ENCODE data around the gene C9orf85.

The C9orf85 gene

GRCh38 chr9:71876829-71877228 lies 34.6 kb upstream of the C9orf85 start:
- no peak overlapping the region for H3K27ac ChIP-seq (replicated peaks)
- no peak overlapping the region for H3K4me3 ChIP-seq (replicated peaks; ENCODE audit: insufficient read depth, low read length)
- DNase-seq (ENCODE audit: low read depth in 1 of 2, low spot score in 1 of 2) = no peak
- no peak for TF ChIP-seq CTCF (IDR thresholded peaks at IDR 0.05; ENCODE audit: insufficient read depth, low read length)
- TF ChIP-seq GABPA (IDR thresholded peaks at IDR 0.05; ENCODE audit: low read depth) = no peak
- TF ChIP-seq POLR2AphosphoS5 (IDR thresholded peaks at IDR 0.05; ENCODE audit: low read depth) = no peak
- no peak for TF ChIP-seq SPI1 (IDR thresholded peaks at IDR 0.05; ENCODE audit: borderline replicate concordance, low read depth)
- TF ChIP-seq REST (IDR thresholded peaks at IDR 0.05; ENCODE audit: insufficient replicate concordance, low read depth) = no peak
- no peaks in the 10 kb centered on the region for H3K27me3 ChIP-seq (ENCODE audit: insufficient read depth, poor library complexity, severe bottlenecking)

GRCh38 chr9:71878327-71879274 lies 32.8 kb upstream of the C9orf85 start:
- Histone ChIP-seq H3K4me3 (replicated peaks; ENCODE audit: insufficient read depth, low read length) (no peak overlapping the region), H3K27me3 (ENCODE audit: insufficient read depth, poor library complexity, severe bottlenecking) (no peaks in the 10 kb centered on the region), H3K27ac (replicated peaks) (no peak overlapping the region)
- no peak for DNase-seq (ENCODE audit: low read depth in 1 of 2, low spot score in 1 of 2)
- TF ChIP-seq POLR2AphosphoS5 (IDR thresholded peaks at IDR 0.05; ENCODE audit: low read depth) = no peak
- no peak for TF ChIP-seq REST (IDR thresholded peaks at IDR 0.05; ENCODE audit: insufficient replicate concordance, low read depth)
- no peak for TF ChIP-seq SPI1 (IDR thresholded peaks at IDR 0.05; ENCODE audit: borderline replicate concordance, low read depth)
- TF ChIP-seq GABPA (IDR thresholded peaks at IDR 0.05; ENCODE audit: low read depth) = no peak
- no peak for TF ChIP-seq CTCF (IDR thresholded peaks at IDR 0.05; ENCODE audit: insufficient read depth, low read length)

GRCh38 chr9:71879644-71880174 lies 31.7 kb upstream of the C9orf85 start:
- DNase-seq (ENCODE audit: low read depth in 1 of 2, low spot score in 1 of 2) = no peak
- Histone ChIP-seq H3K27me3 (ENCODE audit: insufficient read depth, poor library complexity, severe bottlenecking) (no peaks in the 10 kb centered on the region), H3K4me3 (replicated peaks; ENCODE audit: insufficient read depth, low read length) (no peak overlapping the region), H3K27ac (replicated peaks) (no peak overlapping the region)
- TF ChIP-seq REST (IDR thresholded peaks at IDR 0.05; ENCODE audit: insufficient replicate concordance, low read depth) (no peak), SPI1 (IDR thresholded peaks at IDR 0.05; ENCODE audit: borderline replicate concordance, low read depth) (no peak), POLR2AphosphoS5 (IDR thresholded peaks at IDR 0.05; ENCODE audit: low read depth) (no peak), CTCF (IDR thresholded peaks at IDR 0.05; ENCODE audit: insufficient read depth, low read length) (no peak), GABPA (IDR thresholded peaks at IDR 0.05; ENCODE audit: low read depth) (no peak)

Measured in HL-60 (cell line).